A549 (cell line): ENCODE data around the gene SERPINI1. TPM values are rescaled to one million over a fixed set of nuclear protein-coding genes. Genes with fewer than 3 reads are reported as not detected.

Experiments used
- ATAC-seq, 2 experiments: fragments of 200-7000 bp in 1 of 2; fragments of >200 bp in 1 of 2; cut with Nextera tagmentation in 1 of 2; cut with Tn5 transposase in 1 of 2; 3 replicates each; pipeline versions ENCODE4 v1.8.0 to v1.9.1; 2018 to 2020; ENCODE audit warnings: mild to moderate bottlenecking in 1 of 2, moderate library complexity in 1 of 2
- CTCF ChIA-PET: fragments of 300-600 bp; sonication (Branson Sonifier 250); formaldehyde crosslinking; extraction: SDS; loops from one replicate; lab custom pipeline; 2021; ENCODE audit warnings: antibody characterized with exemption, inconsistent platforms; lab: Yijun Ruan, JAX
- POLR2A ChIA-PET: fragments of 350-600 bp; formaldehyde crosslinking; extraction: SDS; loops from one replicate; lab custom pipeline; 2021; ENCODE audit warnings: antibody characterized with exemption, inconsistent platforms; lab: Yijun Ruan, JAX
- DNase-seq, 2 experiments: peaks; one replicate each; pipeline versions ENCODE4 v3.0.0 to v3.0.0-alpha.2; 2011 to 2016; ENCODE audit warnings: low read depth in 1 of 2, low spot score in 1 of 2
- FAIRE-seq: peaks from 2 replicates; lab custom pipeline; 2011; peaks lifted over from hg19 to GRCh38; lab: Jason Lieb, UNC
- H3K27ac ChIP-seq, 2 experiments: fragments of >200 bp; sonication (Bioruptor Twin); formaldehyde crosslinking; 3 replicates each; pipeline ENCODE4 v1.5.1; 2016 to 2017
- H3K4me1 ChIP-seq: fragments of >200 bp; sonication (Bioruptor Twin); formaldehyde crosslinking; 3 replicates; pipeline ENCODE4 v1.6.1; 2016
- H3K4me2 ChIP-seq: fragments of >200 bp; sonication (Bioruptor Twin); formaldehyde crosslinking; 3 replicates; pipeline ENCODE4 v1.6.1; 2016
- H3K4me3 ChIP-seq: fragments of >200 bp; sonication (Bioruptor Twin); formaldehyde crosslinking; 3 replicates; pipeline ENCODE4 v1.5.1; 2016
- H3K9me3 ChIP-seq: fragments of >200 bp; sonication (Bioruptor Twin); formaldehyde crosslinking; 3 replicates; pipeline ENCODE4 v1.6.1; 2016
- ATOH8 ChIP-seq: fragments of 250-450 bp; sonication (Bioruptor Pico); IDR thresholded peaks from 2 replicates; pipeline ENCODE4 v1.5.0; 2020; ENCODE audit warnings: low read depth, mild to moderate bottlenecking, moderate library complexity
- BHLHE40 ChIP-seq: IDR thresholded peaks from 2 replicates; pipeline ENCODE4 v1.6.1; 2012; ENCODE audit warnings: low read depth, low read length, inconsistent platforms
- CBX8 ChIP-seq: fragments of 200-600 bp; sonication (generic); IDR thresholded peaks from 2 replicates; pipeline ENCODE4 v1.6.1; 2016
- CEBPB ChIP-seq, 2 experiments: fragments of >200 bp in 1 of 2; sonication (Bioruptor Twin) in 1 of 2; formaldehyde crosslinking in 1 of 2; IDR thresholded peaks; 2 replicates each; pipeline ENCODE4 v1.6.1; 2012 to 2016
- CHD4 ChIP-seq: fragments of 200-600 bp; sonication (generic); IDR thresholded peaks from 2 replicates; pipeline ENCODE4 v1.6.1; 2016; ENCODE audit warnings: antibody characterized with exemption, mild to moderate bottlenecking, borderline replicate concordance
- EHMT2 ChIP-seq: fragments of 200-600 bp; sonication (generic); IDR thresholded peaks from 2 replicates; pipeline ENCODE4 v1.6.1; 2016; ENCODE audit warnings: antibody characterized with exemption, low read depth, mild to moderate bottlenecking, moderate library complexity
- ELK1 ChIP-seq: fragments of 150-350 bp; IDR thresholded peaks from 2 replicates; pipeline ENCODE4 v1.6.1; 2014; ENCODE audit warnings: low read depth, mild to moderate bottlenecking, low read length
- ESRRA ChIP-seq: fragments of 150-350 bp; IDR thresholded peaks from 2 replicates; pipeline ENCODE4 v1.6.1; 2014; ENCODE audit warnings: mild to moderate bottlenecking, low read length, borderline replicate concordance
- FOXS1 ChIP-seq: fragments of 250-450 bp; sonication (Bioruptor Pico); IDR thresholded peaks from 2 replicates; pipeline ENCODE4 v1.5.0; 2020; ENCODE audit warnings: mild to moderate bottlenecking, moderate library complexity
- HDAC2 ChIP-seq: fragments of 200-600 bp; sonication (generic); IDR thresholded peaks from 2 replicates; pipeline ENCODE4 v1.6.1; 2016
- HES2 ChIP-seq: fragments of >200 bp; sonication (Bioruptor Twin); formaldehyde crosslinking; IDR thresholded peaks from 2 replicates; pipeline ENCODE4 v1.6.1; 2016
- HMGXB4 ChIP-seq: fragments of 250-450 bp; sonication (Bioruptor Pico); IDR thresholded peaks from 2 replicates; pipeline ENCODE4 v1.5.0; 2021; ENCODE audit warnings: mild to moderate bottlenecking, moderate library complexity, borderline replicate concordance
- HOXB5 ChIP-seq: fragments of 250-450 bp; sonication (Bioruptor Pico); IDR thresholded peaks from 2 replicates; pipeline ENCODE4 v1.5.0; 2020; ENCODE audit warnings: mild to moderate bottlenecking, moderate library complexity
- JUN ChIP-seq, 2 experiments: fragments of >200 bp; sonication (Bioruptor Twin); formaldehyde crosslinking; IDR thresholded peaks; 2 replicates in 1 of 2; 3 replicates in 1 of 2; pipeline ENCODE4 v1.6.1; 2016 to 2017
- JUNB ChIP-seq: fragments of >200 bp; sonication (Bioruptor Twin); formaldehyde crosslinking; IDR thresholded peaks from 2 replicates; pipeline ENCODE4 v1.6.1; 2016
- KDM5A ChIP-seq: fragments of 200-600 bp; sonication (generic); IDR thresholded peaks from 2 replicates; pipeline ENCODE4 v1.6.1; 2016; ENCODE audit warnings: antibody characterized with exemption, mild to moderate bottlenecking
- MAFK ChIP-seq: fragments of 450-650 bp; IDR thresholded peaks from 2 replicates; pipeline ENCODE4 v1.6.1; 2014; ENCODE audit not compliant: partially characterized antibody
- MYC ChIP-seq: IDR thresholded peaks from 2 replicates; pipeline ENCODE4 v1.6.1; 2012; ENCODE audit warnings: mild to moderate bottlenecking, inconsistent platforms, low read length, improper control_type of control experiment, borderline replicate concordance
- NR3C1 ChIP-seq: fragments of >200 bp; sonication (Bioruptor Twin); formaldehyde crosslinking; IDR thresholded peaks from 3 replicates; pipeline ENCODE4 v1.6.1; 2017
- PBX3 ChIP-seq: IDR thresholded peaks from 2 replicates; pipeline ENCODE4 v1.6.1; 2012
- POLR2A ChIP-seq: IDR thresholded peaks from 2 replicates; pipeline ENCODE4 v1.6.1; 2012; ENCODE audit warnings: mild to moderate bottlenecking, low read length
- POLR2AphosphoS2 ChIP-seq: conservative IDR thresholded peaks from 2 replicates; pipeline ENCODE4 v1.6.1; 2012; ENCODE audit warnings: low read length, improper control_type of control experiment, inconsistent platforms
- RAD21 ChIP-seq, 2 experiments: fragments of >200 bp in 1 of 2; sonication (Bioruptor Twin) in 1 of 2; formaldehyde crosslinking in 1 of 2; IDR thresholded peaks in 1 of 2; conservative IDR thresholded peaks in 1 of 2; 2 replicates in 1 of 2; 3 replicates in 1 of 2; pipeline ENCODE4 v1.6.1; 2012 to 2018; ENCODE audit warnings: inconsistent platforms in 1 of 2
- RFX5 ChIP-seq: fragments of 450-650 bp; IDR thresholded peaks from 2 replicates; pipeline ENCODE4 v1.7.1; 2014; ENCODE audit warnings: antibody characterized with exemption, mild to moderate bottlenecking, moderate library complexity
- USF2 ChIP-seq: fragments of 450-650 bp; IDR thresholded peaks from 2 replicates; pipeline ENCODE4 v1.6.1; 2014; ENCODE audit warnings: antibody characterized with exemption
- WGBS: methylation state at CpG from one replicate; pipeline ENCODE4 v1.1.6; 2017; ENCODE audit errors: missing lambda C conversion rate; 5-methylcytosine and 5-hydroxymethylcytosine counted together
- polyA plus RNA-seq, 4 experiments: library from polyadenylated mRNA; depleted of rRNA in 3 of 4; stranded (reverse); fragments of >200 nt; fragmentation: RNase III in 1 of 4; extraction: RNeasy Plus Mini Kit Qiagen cat#74134 plus additional on column Dnase treatment in 1 of 4; gene quantifications; 2 replicates in 3 of 4; 3 replicates in 1 of 4; pipeline ENCODE4 v1.2.3, GENCODE V29; 2011 to 2017

SERPINI1 gene
- polyA plus RNA-seq, 2 of the 4 experiments (the other 2 are of a cell fraction) = 6.5 to 10.2 TPM

- TF ChIP-seq PBX3 (no peak), ELK1 (no peak), EHMT2 (no peak), ATOH8 (CRISPR knock-in tag) (no peak)
Observed at GRCh38 chr3:167851749-167852148, 116.2 kb downstream of the SERPINI1 start (continued).

GRCh38 chr3:167852216-167852615 is 116.7 kb downstream of the SERPINI1 start:
- DNase-seq (no peak), FAIRE-seq (no peak), ATAC-seq (peak in 1 of 2 experiments; percentile 42; a peak in 1 of 6 replicates)
- ChIA-PET POLR2A (no interaction called here), CTCF (no interaction called here)
- Histone ChIP-seq H3K9me3 (no peaks in the 10 kb centered on the region), H3K4me3 (no peak overlapping the region), H3K4me1 (peaks cover 19% of the 10 kb centered on the region), H3K27ac (peak overlapping the region; percentile 24 to 43; a peak in 2 of 6 replicates), H3K4me2 (peak overlapping the region; percentile 58)
- TF ChIP-seq KDM5A (no peak), JUNB (no peak), HMGXB4 (CRISPR knock-in tag) (no peak), ESRRA (no peak), RAD21 (conservative IDR thresholded peaks at IDR 0.05 in 1 of 2, IDR thresholded peaks at IDR 0.05 in 1 of 2) (no peak), CHD4 (no peak), PBX3 (no peak)
- WGBS = 16% methylated on average over 2 of the region's 2 CpGs

- TF ChIP-seq RFX5 = no peak
- TF ChIP-seq JUN (IDR thresholded peaks at IDR 0.05) = no peak
- no peak for TF ChIP-seq FOXS1 (CRISPR knock-in tag)
- no peak for TF ChIP-seq POLR2AphosphoS2
- TF ChIP-seq USF2 = no peak
- TF ChIP-seq CBX8 = no peak
- TF ChIP-seq HES2 = no peak
- no peak for TF ChIP-seq NR3C1
- TF ChIP-seq CEBPB (IDR thresholded peaks at IDR 0.05) = no peak
- no peak for TF ChIP-seq BHLHE40
- no peak for TF ChIP-seq HOXB5 (CRISPR knock-in tag)
- no peak for TF ChIP-seq ELK1
- no peak for TF ChIP-seq POLR2A
- no peak for TF ChIP-seq MAFK
- no peak for TF ChIP-seq MYC
- TF ChIP-seq HDAC2 = no peak
- peaks cover 19% of the 10 kb centered on the region for H3K4me1 ChIP-seq
- H3K9me3 ChIP-seq = no peaks in the 10 kb centered on the region
- no peak overlapping the region for H3K4me2 ChIP-seq
- DNase-seq (no peak), ATAC-seq (no peak), FAIRE-seq (no peak)
- 71% methylated on average over 1 of the region's 1 CpG for WGBS
- H3K4me3 ChIP-seq = no peak overlapping the region
- H3K27ac ChIP-seq = no peak overlapping the region
- ChIA-PET POLR2A (no interaction called here), CTCF (no interaction called here)
Observed at GRCh38 chr3:167854063-167854462, 118.5 kb downstream of the SERPINI1 start.
